HG03103 (cell line): ENCODE data around the gene SKAP2.

Source experiments
- ATAC-seq: cut with Tn5 transposase; IDR thresholded peaks from one replicate; pipeline ENCODE4 v1.9.1; 2021; ENCODE audit warnings: low read depth; ENCODE audit not compliant: unreplicated experiment

SKAP2 gene, protein sequence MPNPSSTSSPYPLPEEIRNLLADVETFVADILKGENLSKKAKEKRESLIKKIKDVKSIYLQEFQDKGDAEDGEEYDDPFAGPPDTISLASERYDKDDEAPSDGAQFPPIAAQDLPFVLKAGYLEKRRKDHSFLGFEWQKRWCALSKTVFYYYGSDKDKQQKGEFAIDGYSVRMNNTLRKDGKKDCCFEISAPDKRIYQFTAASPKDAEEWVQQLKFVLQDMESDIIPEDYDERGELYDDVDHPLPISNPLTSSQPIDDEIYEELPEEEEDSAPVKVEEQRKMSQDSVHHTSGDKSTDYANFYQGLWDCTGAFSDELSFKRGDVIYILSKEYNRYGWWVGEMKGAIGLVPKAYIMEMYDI

GRCh38 chr7:26864309-26865093 is at the start of gene SKAP2:
TSS of gene SKAP2 (minus strand) at chr7:26864590. CDS start at chr7:26864429, 161 bp downstream.
- ATAC-seq, result peak; percentile 91

- no peak for ATAC-seq
These were observed 48.6 kb upstream of the SKAP2 start for GRCh38 chr7:26912933-26913536.

GRCh38 chr7:26912338-26912737 is 47.9 kb upstream of the SKAP2 start:
- no peak for ATAC-seq

GRCh38 chr7:26910221-26910620 is 45.8 kb upstream of the SKAP2 start:
- no peak for ATAC-seq

DNA sequence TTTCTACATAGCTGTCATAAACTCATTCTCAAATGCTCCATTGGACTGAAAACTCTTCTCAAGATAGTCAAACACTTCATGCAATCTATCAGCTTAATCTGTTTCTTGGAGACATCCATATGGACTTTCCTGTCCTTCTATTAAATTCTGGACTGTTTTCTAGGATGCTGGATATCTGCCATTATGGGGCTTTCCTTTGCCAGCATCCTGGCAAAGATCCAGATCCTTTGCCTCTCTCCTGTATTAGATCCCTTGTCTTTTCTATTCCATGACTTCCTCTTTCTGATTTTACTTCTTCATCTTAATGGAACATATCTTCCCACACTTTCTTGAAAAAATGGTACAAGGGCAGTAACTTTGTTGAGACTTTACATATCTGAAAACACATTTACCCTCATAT is 35.9 kb upstream of the SKAP2 start:
- ATAC-seq, result no peak

DNA sequence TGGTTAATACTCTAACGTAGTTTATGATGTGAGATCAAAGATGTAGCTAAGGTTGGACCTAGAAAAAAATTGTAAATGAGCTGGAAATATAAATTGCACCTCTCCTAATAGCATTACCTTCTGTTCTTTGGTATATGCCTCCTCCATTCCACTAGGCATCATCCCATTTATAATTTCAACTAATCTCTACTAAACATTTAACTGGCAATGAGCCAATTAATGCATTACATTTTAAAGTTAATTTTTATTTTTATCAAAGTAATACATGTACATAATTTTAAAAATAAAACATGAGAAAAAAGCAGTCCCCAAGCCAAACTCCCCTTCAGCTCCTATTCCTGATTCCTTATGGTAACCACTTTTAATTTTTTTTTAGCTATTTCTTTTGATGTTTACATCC is 35.1 kb upstream of the SKAP2 start:
- no peak for ATAC-seq

GRCh38 chr7:26898891-26899290 is 34.5 kb upstream of the SKAP2 start:
- no peak for ATAC-seq

DNA sequence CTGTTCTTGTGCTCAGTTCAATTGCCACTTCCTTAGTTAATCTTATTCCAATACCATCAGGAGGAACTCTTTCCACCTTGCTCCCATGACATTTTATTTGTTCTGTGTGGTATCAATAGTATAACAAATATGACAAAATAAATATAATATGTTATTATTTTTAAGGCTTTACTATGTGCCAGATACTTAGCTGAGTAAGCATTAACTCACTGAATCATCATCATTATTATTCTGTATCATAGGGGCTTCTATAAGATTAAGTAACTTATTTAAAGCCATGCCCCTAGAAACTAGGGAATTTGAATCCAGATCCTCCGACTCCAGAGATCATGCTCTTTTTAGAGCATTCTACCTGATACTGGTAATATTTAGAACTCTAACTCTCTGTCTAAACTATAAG is 33.5 kb upstream of the SKAP2 start:
- ATAC-seq, result no peak

DNA sequence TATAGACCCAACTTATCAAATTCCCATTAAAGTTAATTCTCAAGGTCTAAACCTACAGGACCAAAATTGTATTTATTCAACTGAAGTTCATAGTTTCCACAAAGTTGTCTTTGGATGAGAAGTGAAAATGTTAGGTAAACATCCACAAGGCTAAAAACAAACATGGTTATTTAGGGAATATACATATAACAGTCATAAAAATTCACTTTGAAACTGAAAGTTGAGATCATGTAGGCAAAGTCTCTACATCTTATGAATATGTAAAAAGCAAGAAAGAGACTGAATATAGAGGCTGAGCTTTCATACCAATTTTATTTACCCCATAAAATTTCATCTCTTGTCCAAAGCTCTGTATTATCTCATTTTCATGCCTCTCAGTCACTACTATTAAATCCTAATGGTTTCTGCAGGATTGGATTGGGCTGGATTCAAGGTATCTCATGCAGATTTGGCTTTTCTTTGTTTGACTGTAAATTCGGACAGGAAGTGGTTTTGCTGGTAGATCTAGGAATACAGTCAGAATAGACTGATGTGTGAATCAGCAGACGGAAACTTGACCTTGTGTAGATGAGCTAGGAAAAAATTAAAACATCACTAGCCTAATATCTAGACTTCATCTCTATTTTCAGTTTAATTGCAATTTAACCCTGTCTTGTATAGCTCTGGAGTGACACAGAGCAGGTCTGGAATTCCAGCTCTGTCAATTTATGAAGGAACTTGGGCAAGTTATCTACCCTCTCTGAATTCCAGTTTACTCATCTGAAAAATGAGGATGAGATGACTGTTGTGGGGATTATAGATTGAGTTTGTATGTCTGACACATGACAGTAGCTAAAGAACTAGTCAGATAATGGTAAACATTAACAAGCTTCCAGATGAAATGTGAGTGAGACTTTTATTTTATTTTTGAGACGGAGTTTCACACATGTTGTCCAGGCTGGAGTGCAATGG is 27.3 kb upstream of the SKAP2 start:
- peak; percentile 57 for ATAC-seq

DNA sequence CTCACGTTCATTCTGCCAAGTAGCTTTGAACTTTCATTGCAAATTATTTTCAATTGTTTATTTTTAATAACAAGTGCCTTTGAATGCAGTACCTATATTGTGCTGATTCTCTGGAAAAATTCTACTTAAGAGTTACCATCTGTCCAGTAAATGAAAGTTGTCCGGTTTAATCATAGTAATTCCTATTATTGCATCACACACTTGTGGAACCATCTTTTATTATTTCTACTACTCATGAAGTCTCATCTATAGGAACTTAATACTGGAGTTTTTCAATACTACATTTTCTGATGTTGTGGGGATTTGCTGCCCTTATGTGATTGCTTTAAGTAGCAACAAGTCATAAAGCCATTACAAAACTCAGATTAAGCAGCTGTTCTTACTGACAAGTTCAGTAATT is 16.5 kb upstream of the SKAP2 start:
- ATAC-seq, result no peak

GRCh38 chr7:26879671-26880070 is 15.3 kb upstream of the SKAP2 start:
- no peak for ATAC-seq

GRCh38 chr7:26868841-26869495 is 4.6 kb upstream of the SKAP2 start:
- ATAC-seq, result no peak

DNA sequence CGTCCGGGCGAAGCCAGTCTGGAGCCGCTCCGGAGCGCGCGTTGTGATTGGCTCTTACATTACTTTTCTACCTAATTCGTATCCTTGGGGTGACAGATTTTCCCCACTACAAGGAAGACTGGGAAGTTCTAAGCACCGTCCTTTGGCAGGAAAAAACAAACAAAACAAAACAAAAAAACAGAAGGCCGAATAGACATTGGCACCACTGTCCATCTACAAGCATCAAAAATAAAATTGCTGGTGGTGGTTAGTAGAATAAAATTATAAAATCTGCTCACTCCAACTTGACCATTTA is 651 bp upstream of the SKAP2 start:
- ATAC-seq, result peak; percentile 28

DNA sequence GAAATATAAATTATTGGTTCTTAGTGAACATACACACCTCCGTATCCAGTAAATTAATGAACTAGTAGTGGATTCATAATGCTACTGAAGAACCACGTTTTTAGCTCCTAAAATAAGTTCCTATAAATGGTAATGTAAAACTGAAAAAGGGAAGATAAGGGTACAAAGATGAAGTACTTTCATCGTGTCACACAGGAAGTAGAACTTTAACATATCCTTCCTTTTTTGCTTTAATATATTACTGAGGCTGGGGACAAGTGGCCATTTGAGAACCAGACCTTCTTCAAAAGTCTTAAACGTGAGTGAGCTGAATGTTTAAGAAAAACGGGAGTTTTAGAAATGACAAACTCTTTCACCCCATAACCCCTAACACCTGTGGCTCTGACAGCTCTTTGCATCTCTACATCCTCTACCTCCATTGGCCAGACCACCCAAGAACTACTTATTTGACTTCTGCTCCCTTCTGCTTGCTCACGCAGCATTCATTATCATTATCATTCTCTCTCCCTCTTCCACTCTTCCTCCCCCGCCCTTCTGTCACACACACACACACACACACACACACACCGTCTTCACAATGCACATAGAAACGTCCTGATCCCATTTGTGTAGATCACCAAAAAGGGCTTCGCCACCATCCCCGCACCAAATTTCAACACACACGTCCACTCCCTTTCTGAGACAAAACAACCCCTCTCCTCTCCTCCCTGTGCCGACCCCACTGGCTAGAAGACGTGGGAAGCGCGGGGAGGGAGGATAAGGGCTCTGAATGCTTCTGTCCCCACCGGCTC is 677 bp downstream of the SKAP2 start:
- ATAC-seq, result no peak

DNA sequence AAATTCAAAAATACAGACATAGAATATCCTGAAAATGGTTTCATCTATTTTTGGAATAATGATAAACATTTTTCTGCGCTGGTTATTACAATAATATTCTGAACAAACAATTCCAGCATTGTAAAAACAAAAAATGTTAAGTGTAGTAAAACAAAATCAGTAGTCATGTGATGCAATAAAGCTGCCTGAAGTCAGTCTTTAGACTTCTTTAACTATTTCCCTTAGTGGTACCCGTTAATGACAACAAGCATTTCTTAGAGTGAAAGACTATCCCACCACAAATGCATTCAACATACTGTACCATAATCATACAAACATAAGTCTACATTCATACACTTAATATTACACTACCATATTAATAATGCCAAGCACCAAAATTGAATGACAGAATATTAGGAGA is 1.6 kb downstream of the SKAP2 start:
- ATAC-seq, result no peak

- ATAC-seq, result no peak
These were observed 3.3 kb downstream of the SKAP2 start for GRCh38 chr7:26861050-26861449.

DNA sequence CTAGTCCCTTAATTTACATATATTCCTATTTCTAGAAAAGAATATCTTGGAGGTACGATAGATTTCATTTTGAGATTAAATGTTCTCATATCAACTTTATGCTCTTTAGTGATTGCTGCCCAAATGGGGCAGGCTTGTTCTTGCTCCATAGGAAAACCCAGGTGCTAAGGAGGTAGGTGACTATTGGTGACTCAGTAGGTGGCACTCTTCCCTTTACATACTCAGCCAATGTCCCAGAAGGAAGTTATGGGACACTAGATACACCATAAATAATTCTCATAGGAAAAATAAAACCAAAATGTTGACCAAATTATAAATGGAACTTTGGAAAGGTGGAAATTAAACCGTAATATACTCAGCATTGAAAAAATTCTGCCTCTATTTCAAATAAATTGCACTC is 4.0 kb downstream of the SKAP2 start:
- no peak for ATAC-seq

DNA sequence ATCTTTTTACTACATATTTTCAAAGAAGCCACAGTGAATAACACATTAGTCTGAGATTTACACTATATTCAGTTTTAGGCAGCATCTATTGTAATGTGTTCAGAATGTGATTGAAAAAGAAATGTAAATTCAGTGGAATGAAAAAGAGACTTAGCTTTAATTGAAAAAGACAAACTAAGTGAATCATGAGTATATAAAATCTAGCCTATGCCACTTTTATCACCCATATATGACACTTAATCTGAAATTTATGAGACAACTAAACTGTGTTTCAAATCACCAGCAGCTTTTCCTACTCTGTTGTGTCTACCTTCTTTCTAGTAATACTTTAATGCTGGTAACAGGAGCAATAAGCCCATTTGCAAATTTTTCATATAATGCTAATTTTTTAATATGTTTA is 4.7 kb downstream of the SKAP2 start:
- no peak for ATAC-seq

- ATAC-seq, result no peak
These were observed 5.7 kb downstream of the SKAP2 start for GRCh38 chr7:26858735-26859134.
